RWPE2 (cell line): ENCODE measurements around the gene HERPUD2.
"Not testable (repeated sequence)": the region's sequence is repeated elsewhere in the genome, so short reads cannot be mapped to it uniquely, and the experiment has no call there.

Experiments used
- ATAC-seq: fragments of 200-7000 bp; cut with Tn5 transposase; 3 replicates; pipeline ENCODE4 v1.9.1; 2021; ENCODE audit warnings: low read depth
- DNase-seq: peaks from one replicate; pipeline ENCODE4 v3.0.0-alpha.2; 2020; ENCODE audit warnings: low spot score
- H3K27ac ChIP-seq: fragments of 450-650 bp; 2 replicates; pipeline ENCODE4 v1.5.1; 2017; ENCODE audit warnings: mild to moderate bottlenecking; ENCODE audit not compliant: poor library complexity, severe bottlenecking
- H3K27me3 ChIP-seq: fragments of 250-450 bp; sonication (Bioruptor Pico); 2 replicates; pipeline ENCODE4 v1.5.1; 2021; ENCODE audit warnings: mild to moderate bottlenecking, moderate library complexity; ENCODE audit not compliant: insufficient read depth, poor library complexity, severe bottlenecking
- H3K36me3 ChIP-seq: fragments of 250-450 bp; sonication (Bioruptor Pico); 2 replicates; pipeline ENCODE4 v1.5.1; 2020; ENCODE audit warnings: low read depth, mild to moderate bottlenecking, moderate library complexity
- H3K4me1 ChIP-seq: fragments of 250-450 bp; sonication (Bioruptor Pico); 2 replicates; pipeline ENCODE4 v1.5.1; 2021; ENCODE audit warnings: mild to moderate bottlenecking, moderate library complexity; ENCODE audit not compliant: insufficient read depth, poor library complexity, severe bottlenecking
- H3K4me3 ChIP-seq: fragments of 250-450 bp; sonication (Bioruptor Pico); 2 replicates; pipeline ENCODE4 v1.5.1; 2021; ENCODE audit warnings: mild to moderate bottlenecking, moderate library complexity; ENCODE audit not compliant: severe bottlenecking
- H3K9me3 ChIP-seq: fragments of 250-450 bp; sonication (Bioruptor Pico); 2 replicates; pipeline ENCODE4 v1.5.1; 2021; ENCODE audit warnings: mild to moderate bottlenecking, moderate library complexity; ENCODE audit not compliant: severe bottlenecking
- TF ChIP-seq, protein P1 (sequence below): fragments of 450-650 bp; IDR thresholded peaks from one replicate; pipeline ENCODE4 v1.5.1; 2017; ENCODE audit warnings: mild to moderate bottlenecking, moderate library complexity; ENCODE audit not compliant: poor library complexity, severe bottlenecking

HERPUD2 gene

DNA sequence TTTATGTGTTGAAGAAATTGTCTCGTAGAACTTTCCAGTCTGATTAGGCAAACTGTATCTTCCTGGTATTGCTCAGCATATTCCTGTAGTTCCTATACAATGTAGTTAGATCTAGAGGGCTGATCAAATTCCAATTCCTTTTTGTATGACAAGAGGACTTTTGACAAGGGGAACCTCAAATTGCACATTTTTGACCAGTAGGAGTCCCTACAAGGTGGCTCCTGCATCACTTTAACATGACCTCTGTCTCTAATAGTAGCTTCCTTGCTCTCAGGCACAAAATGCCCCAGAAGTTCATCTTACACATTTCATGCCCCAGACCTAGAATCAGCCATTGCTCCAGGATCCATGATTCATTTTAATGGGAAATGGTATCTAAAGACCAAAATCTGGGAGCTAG, 18.7 kb downstream of the HERPUD2 start:
- Histone ChIP-seq H3K4me1 (no peaks in the 10 kb centered on the region), H3K27me3 (no peaks in the 10 kb centered on the region), H3K4me3 (no peak overlapping the region), H3K36me3 (no peaks in the 10 kb centered on the region), H3K27ac (no peak overlapping the region), H3K9me3 (no peaks in the 10 kb centered on the region)
- DNase-seq (no peak), ATAC-seq (no peak)
- TF ChIP-seq, protein P1, sequence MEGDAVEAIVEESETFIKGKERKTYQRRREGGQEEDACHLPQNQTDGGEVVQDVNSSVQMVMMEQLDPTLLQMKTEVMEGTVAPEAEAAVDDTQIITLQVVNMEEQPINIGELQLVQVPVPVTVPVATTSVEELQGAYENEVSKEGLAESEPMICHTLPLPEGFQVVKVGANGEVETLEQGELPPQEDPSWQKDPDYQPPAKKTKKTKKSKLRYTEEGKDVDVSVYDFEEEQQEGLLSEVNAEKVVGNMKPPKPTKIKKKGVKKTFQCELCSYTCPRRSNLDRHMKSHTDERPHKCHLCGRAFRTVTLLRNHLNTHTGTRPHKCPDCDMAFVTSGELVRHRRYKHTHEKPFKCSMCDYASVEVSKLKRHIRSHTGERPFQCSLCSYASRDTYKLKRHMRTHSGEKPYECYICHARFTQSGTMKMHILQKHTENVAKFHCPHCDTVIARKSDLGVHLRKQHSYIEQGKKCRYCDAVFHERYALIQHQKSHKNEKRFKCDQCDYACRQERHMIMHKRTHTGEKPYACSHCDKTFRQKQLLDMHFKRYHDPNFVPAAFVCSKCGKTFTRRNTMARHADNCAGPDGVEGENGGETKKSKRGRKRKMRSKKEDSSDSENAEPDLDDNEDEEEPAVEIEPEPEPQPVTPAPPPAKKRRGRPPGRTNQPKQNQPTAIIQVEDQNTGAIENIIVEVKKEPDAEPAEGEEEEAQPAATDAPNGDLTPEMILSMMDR, result no peak

GRCh38 chr7:35670856-35671569, 23.9 kb downstream of the HERPUD2 start:
- Histone ChIP-seq H3K4me1 (no peaks in the 10 kb centered on the region), H3K27me3 (no peaks in the 10 kb centered on the region), H3K27ac (no peak overlapping the region), H3K4me3 (no peak overlapping the region), H3K9me3 (no peaks in the 10 kb centered on the region), H3K36me3 (peaks cover 32% of the 10 kb centered on the region)
- ATAC-seq (no peak), DNase-seq (no peak)
- TF ChIP-seq, protein P1, result no peak

DNA sequence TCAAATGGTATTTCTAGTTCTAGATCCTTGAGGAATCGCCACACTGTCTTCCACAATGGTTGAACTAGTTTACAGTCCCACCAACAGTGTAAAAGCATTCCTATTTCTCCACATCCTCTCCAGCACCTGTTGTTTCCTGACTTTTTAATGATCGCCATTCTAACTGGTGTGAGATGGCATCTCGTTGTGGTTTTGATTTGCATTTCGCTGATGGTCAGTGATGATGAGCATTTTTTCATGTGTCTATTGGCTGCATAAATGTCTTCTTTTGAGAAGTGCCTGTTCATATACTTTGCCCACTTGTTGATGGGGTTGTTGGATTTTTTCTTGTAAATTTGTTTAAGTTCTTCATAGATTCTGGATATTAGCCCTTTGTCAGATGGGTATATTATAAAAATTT, 34.5 kb downstream of the HERPUD2 start:
- peaks cover 16% of the 10 kb centered on the region for H3K36me3 ChIP-seq
- not testable (repeated sequence) for H3K4me3 ChIP-seq, H3K27ac ChIP-seq, H3K27me3 ChIP-seq, ATAC-seq, H3K4me1 ChIP-seq, H3K9me3 ChIP-seq, DNase-seq

- H3K9me3 ChIP-seq, result no peaks in the 10 kb centered on the region
- no peaks in the 10 kb centered on the region for H3K27me3 ChIP-seq
- no peak overlapping the region for H3K4me3 ChIP-seq
- H3K36me3 ChIP-seq, result peaks cover 9% of the 10 kb centered on the region; the same call in 1 of the 2 replicates
- TF ChIP-seq, protein P1, result no peak
- ATAC-seq (no peak), DNase-seq (no peak)
- no peak overlapping the region for H3K27ac ChIP-seq
- no peaks in the 10 kb centered on the region for H3K4me1 ChIP-seq
Measured at GRCh38 chr7:35658606-35659201, 36.2 kb downstream of the HERPUD2 start.

- Histone ChIP-seq H3K4me1 (no peaks in the 10 kb centered on the region), H3K36me3 (peaks cover 9% of the 10 kb centered on the region; the same call in 1 of the 2 replicates), H3K27ac (no peak overlapping the region), H3K9me3 (no peaks in the 10 kb centered on the region), H3K27me3 (no peaks in the 10 kb centered on the region), H3K4me3 (no peak overlapping the region)
- TF ChIP-seq, protein P1, result no peak
- ATAC-seq (no peak), DNase-seq (no peak)
Measured at GRCh38 chr7:35657125-35657524, 37.8 kb downstream of the HERPUD2 start.

- H3K4me1 ChIP-seq, H3K9me3 ChIP-seq, H3K27me3 ChIP-seq, DNase-seq, H3K36me3 ChIP-seq, ATAC-seq, H3K27ac ChIP-seq, H3K4me3 ChIP-seq: not testable (repeated sequence)
Measured at GRCh38 chr7:35654558-35654957, 40.4 kb downstream of the HERPUD2 start.
